Mammary epithelial cell (primary cell): ENCODE measurements around the gene CHST12.

Source experiments
- EZH2 ChIP-seq: IDR thresholded peaks from 2 replicates; pipeline ENCODE4 v1.6.1; 2012; ENCODE audit warnings: low read length, inconsistent platforms, borderline replicate concordance
- TF ChIP-seq, protein P1 (sequence below), 2 donors: IDR thresholded peaks in 1 of 2; conservative IDR thresholded peaks in 1 of 2; 2 replicates each; pipeline ENCODE4 v1.5.1; 2011 to 2012; ENCODE audit warnings: inconsistent platforms in 2 of 2, low read length in 2 of 2, mild to moderate bottlenecking in 2 of 2, control low read depth in 1 of 2, low read depth in 1 of 2; ENCODE audit not compliant: insufficient read depth in 1 of 2; ENCODE audit errors: extremely low read depth in 1 of 2

DNA sequence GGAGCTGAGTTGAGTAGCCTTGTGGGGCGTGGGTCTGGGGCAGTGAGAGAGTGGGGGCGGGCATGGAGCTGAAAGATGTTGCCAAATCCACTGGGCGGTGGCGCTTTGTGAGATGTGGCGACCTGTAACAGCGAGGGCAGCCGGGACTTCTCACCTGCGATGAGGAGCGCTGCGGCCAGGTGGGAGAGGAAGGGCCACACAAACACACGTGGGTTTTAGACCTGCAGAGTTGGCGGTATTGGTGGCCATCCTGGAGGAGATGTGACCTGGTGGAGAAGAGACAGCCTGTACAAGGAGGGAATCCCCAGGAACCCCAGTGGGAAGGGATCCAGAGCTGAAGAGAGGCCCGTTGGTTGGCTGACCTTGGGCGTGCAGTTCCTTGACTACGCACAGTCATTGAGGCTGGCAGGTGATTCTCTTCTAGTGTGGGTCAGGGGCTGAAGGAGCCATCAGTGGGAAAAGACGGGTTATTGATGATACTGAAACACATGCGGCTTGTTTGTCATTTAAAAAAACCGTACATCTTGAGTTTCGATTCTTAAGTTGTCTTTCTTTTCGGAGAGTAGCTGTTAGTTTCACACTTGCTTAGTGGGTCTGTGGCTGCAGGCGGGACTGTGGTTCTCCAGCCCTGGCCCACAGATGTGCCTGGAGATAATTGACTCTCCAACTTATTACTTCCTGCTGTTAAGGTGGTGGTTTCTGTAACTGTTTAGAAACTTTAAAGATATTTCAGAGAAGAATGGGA, 2.4 kb downstream of the CHST12 start:
- TF ChIP-seq, protein P1, sequence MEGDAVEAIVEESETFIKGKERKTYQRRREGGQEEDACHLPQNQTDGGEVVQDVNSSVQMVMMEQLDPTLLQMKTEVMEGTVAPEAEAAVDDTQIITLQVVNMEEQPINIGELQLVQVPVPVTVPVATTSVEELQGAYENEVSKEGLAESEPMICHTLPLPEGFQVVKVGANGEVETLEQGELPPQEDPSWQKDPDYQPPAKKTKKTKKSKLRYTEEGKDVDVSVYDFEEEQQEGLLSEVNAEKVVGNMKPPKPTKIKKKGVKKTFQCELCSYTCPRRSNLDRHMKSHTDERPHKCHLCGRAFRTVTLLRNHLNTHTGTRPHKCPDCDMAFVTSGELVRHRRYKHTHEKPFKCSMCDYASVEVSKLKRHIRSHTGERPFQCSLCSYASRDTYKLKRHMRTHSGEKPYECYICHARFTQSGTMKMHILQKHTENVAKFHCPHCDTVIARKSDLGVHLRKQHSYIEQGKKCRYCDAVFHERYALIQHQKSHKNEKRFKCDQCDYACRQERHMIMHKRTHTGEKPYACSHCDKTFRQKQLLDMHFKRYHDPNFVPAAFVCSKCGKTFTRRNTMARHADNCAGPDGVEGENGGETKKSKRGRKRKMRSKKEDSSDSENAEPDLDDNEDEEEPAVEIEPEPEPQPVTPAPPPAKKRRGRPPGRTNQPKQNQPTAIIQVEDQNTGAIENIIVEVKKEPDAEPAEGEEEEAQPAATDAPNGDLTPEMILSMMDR (conservative IDR thresholded peaks at IDR 0.05 in 1 of 2, IDR thresholded peaks at IDR 0.05 in 1 of 2; ENCODE audit: extremely low read depth in 1 of 2, insufficient read depth in 1 of 2, low read depth in 1 of 2, low read length in 2 of 2): no peak
- TF ChIP-seq EZH2: no peak
